ENCODE measurements around the gene AGBL3.

- no peak for TF ChIP-seq GABPA (tag; conservative IDR thresholded peaks at IDR 0.05; ENCODE audit: low read depth)
- TF ChIP-seq, protein P1, sequence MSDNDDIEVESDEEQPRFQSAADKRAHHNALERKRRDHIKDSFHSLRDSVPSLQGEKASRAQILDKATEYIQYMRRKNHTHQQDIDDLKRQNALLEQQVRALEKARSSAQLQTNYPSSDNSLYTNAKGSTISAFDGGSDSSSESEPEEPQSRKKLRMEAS (CRISPR knock-in tag; IDR thresholded peaks at IDR 0.05): no peak
- TF ChIP-seq, protein P2, sequence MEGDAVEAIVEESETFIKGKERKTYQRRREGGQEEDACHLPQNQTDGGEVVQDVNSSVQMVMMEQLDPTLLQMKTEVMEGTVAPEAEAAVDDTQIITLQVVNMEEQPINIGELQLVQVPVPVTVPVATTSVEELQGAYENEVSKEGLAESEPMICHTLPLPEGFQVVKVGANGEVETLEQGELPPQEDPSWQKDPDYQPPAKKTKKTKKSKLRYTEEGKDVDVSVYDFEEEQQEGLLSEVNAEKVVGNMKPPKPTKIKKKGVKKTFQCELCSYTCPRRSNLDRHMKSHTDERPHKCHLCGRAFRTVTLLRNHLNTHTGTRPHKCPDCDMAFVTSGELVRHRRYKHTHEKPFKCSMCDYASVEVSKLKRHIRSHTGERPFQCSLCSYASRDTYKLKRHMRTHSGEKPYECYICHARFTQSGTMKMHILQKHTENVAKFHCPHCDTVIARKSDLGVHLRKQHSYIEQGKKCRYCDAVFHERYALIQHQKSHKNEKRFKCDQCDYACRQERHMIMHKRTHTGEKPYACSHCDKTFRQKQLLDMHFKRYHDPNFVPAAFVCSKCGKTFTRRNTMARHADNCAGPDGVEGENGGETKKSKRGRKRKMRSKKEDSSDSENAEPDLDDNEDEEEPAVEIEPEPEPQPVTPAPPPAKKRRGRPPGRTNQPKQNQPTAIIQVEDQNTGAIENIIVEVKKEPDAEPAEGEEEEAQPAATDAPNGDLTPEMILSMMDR (IDR thresholded peaks at IDR 0.05 in 2 of 3, conservative IDR thresholded peaks at IDR 0.05 in 1 of 3; ENCODE audit: insufficient read depth in 2 of 3, low read depth in 1 of 3, low read length in 3 of 3): no peak
- TF ChIP-seq, protein P3, sequence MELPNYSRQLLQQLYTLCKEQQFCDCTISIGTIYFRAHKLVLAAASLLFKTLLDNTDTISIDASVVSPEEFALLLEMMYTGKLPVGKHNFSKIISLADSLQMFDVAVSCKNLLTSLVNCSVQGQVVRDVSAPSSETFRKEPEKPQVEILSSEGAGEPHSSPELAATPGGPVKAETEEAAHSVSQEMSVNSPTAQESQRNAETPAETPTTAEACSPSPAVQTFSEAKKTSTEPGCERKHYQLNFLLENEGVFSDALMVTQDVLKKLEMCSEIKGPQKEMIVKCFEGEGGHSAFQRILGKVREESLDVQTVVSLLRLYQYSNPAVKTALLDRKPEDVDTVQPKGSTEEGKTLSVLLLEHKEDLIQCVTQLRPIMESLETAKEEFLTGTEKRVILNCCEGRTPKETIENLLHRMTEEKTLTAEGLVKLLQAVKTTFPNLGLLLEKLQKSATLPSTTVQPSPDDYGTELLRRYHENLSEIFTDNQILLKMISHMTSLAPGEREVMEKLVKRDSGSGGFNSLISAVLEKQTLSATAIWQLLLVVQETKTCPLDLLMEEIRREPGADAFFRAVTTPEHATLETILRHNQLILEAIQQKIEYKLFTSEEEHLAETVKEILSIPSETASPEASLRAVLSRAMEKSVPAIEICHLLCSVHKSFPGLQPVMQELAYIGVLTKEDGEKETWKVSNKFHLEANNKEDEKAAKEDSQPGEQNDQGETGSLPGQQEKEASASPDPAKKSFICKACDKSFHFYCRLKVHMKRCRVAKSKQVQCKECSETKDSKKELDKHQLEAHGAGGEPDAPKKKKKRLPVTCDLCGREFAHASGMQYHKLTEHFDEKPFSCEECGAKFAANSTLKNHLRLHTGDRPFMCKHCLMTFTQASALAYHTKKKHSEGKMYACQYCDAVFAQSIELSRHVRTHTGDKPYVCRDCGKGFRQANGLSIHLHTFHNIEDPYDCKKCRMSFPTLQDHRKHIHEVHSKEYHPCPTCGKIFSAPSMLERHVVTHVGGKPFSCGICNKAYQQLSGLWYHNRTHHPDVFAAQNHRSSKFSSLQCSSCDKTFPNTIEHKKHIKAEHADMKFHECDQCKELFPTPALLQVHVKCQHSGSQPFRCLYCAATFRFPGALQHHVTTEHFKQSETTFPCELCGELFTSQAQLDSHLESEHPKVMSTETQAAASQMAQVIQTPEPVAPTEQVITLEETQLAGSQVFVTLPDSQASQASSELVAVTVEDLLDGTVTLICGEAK (IDR thresholded peaks at IDR 0.05): no peak
- TF ChIP-seq, protein P3 (CRISPR knock-in tag; IDR thresholded peaks at IDR 0.05): no peak
Observed at GRCh38 chr7:135077642-135078041, 91.3 kb downstream of the AGBL3 start.
